ENCODE data around the gene EML2. TPM values are rescaled to one million over a fixed set of nuclear protein-coding genes. Genes with fewer than 3 reads are reported as not detected.

EML2 gene
- total RNA-seq, 2 donors from 2014 or later = 18.7 to 22.5 TPM

- Histone ChIP-seq H3K9me3 (no peaks in the 10 kb centered on the region), H3K4me1 (no peaks in the 10 kb centered on the region), H3K36me3 (no peaks in the 10 kb centered on the region), H3K27me3 (no peaks in the 10 kb centered on the region), H3K4me3 (no peak overlapping the region), H3K27ac (no peak overlapping the region)
- DNase-seq (ENCODE audit: low spot score) = no peak
- no peak for TF ChIP-seq CTCF (IDR thresholded peaks at IDR 0.05)
Measured at GRCh38 chr19:45657520-45658167, 18.4 kb upstream of the EML2 start.

- Histone ChIP-seq H3K4me3 (no peak overlapping the region), H3K27me3 (no peaks in the 10 kb centered on the region), H3K4me1 (no peaks in the 10 kb centered on the region), H3K27ac (no peak overlapping the region), H3K9me3 (no peaks in the 10 kb centered on the region), H3K36me3 (no peaks in the 10 kb centered on the region)
- TF ChIP-seq CTCF (IDR thresholded peaks at IDR 0.05) = no peak
- no peak for DNase-seq (ENCODE audit: low spot score)
Measured at GRCh38 chr19:45655073-45655472, 15.9 kb upstream of the EML2 start.

GRCh38 chr19:45653634-45654033 lies 14.4 kb upstream of the EML2 start:
- Histone ChIP-seq H3K4me1 (no peaks in the 10 kb centered on the region), H3K27ac (no peak overlapping the region), H3K4me3 (no peak overlapping the region), H3K27me3 (no peaks in the 10 kb centered on the region), H3K36me3 (no peaks in the 10 kb centered on the region), H3K9me3 (no peaks in the 10 kb centered on the region)
- no peak for DNase-seq (ENCODE audit: low spot score)
- no peak for TF ChIP-seq CTCF (IDR thresholded peaks at IDR 0.05)

GRCh38 chr19:45650722-45651121 lies 11.5 kb upstream of the EML2 start:
- no peaks in the 10 kb centered on the region for H3K9me3 ChIP-seq
- no peak for DNase-seq (ENCODE audit: low spot score)
- no peak overlapping the region for H3K27ac ChIP-seq
- no peaks in the 10 kb centered on the region for H3K27me3 ChIP-seq
- peaks cover 0 to 6% of the 10 kb centered on the region in 2 donors for H3K4me1 ChIP-seq
- TF ChIP-seq CTCF (IDR thresholded peaks at IDR 0.05) = no peak
- H3K36me3 ChIP-seq = no peaks in the 10 kb centered on the region
- H3K4me3 ChIP-seq = no peak overlapping the region

- H3K27me3 ChIP-seq = no peaks in the 10 kb centered on the region
- no peaks in the 10 kb centered on the region for H3K36me3 ChIP-seq
- no peaks in the 10 kb centered on the region for H3K9me3 ChIP-seq
- peak overlapping the region; percentile 41 to 49 for H3K4me3 ChIP-seq
- TF ChIP-seq CTCF (IDR thresholded peaks at IDR 0.05) = no peak
- peak overlapping the region in 1 of 2 donors; percentile 36 for H3K27ac ChIP-seq
- H3K4me1 ChIP-seq = peaks cover 0 to 27% of the 10 kb centered on the region in 2 donors
- DNase-seq (ENCODE audit: low spot score) = no peak
Measured at GRCh38 chr19:45646345-45646698, 7.1 kb upstream of the EML2 start.
